ENCODE results near the gene POTEF. TPM values are rescaled to one million over a fixed set of nuclear protein-coding genes. Genes with fewer than 3 reads are reported as not detected.
"Not testable (repeated sequence)": the region's sequence is repeated elsewhere in the genome, so short reads cannot be mapped to it uniquely, and the experiment has no call there.

POTEF gene
- total RNA-seq, 1 experiment from 2014 or later = 3.5 TPM

GRCh38 chr2:130166611-130167010 lies 37.6 kb upstream of the POTEF start:
- CTCF ChIA-PET; H3K79me2 ChIP-seq (ENCODE audit: insufficient read depth, low read length); RAD21 ChIA-PET (ENCODE audit: low non-redundant PET in 1 of 2, low total read pairs in 2 of 2, uncharacterized antibody in 2 of 2, unreplicated experiment in 2 of 2); intact Hi-C loops (cut with micrococcal nuclease); H3K27ac ChIP-seq (ENCODE audit: low read depth, low read length); H4K20me1 ChIP-seq (ENCODE audit: insufficient read depth); H3K4me3 ChIP-seq (replicated peaks in 1 of 2; ENCODE audit: low read depth in 1 of 2, low read length in 2 of 2); H2AFZ ChIP-seq (ENCODE audit: low read depth, low read length, poor library complexity, severe bottlenecking); H3K9ac ChIP-seq (ENCODE audit: low read length); H3K4me1 ChIP-seq (ENCODE audit: control insufficient read depth in 1 of 2, insufficient read depth in 2 of 2, low read length in 2 of 2); H3K9me2 ChIP-seq (ENCODE audit: insufficient read depth); H3K9me3 ChIP-seq (ENCODE audit: control insufficient read depth in 1 of 2, insufficient read depth in 1 of 2, low read depth in 1 of 2, low read length in 2 of 2); POLR2A ChIA-PET; ATAC-seq; H3K4me2 ChIP-seq (ENCODE audit: low read length); DNase-seq (ENCODE audit: low read depth, low spot score); H3K27me3 ChIP-seq (ENCODE audit: insufficient read depth, low read length): not testable (repeated sequence)
- BruUV-seq (replicated peaks) = TSS peak; percentile 4
- peaks cover 17 to 23% of the 10 kb centered on the region in 2 experiments; a peak in 2 of 4 replicates for H3K36me3 ChIP-seq (ENCODE audit: control insufficient read depth in 1 of 2, insufficient read depth in 2 of 2, low read length in 2 of 2)

GRCh38 chr2:130165293-130166016 lies 36.4 kb upstream of the POTEF start:
- no TSS peak for BruUV-seq (replicated peaks)
- H3K4me1 ChIP-seq (ENCODE audit: control insufficient read depth in 1 of 2, insufficient read depth in 2 of 2, low read length in 2 of 2) = no peaks in the 10 kb centered on the region
- RAD21 ChIA-PET (ENCODE audit: low non-redundant PET in 1 of 2, low total read pairs in 2 of 2, uncharacterized antibody in 2 of 2, unreplicated experiment in 2 of 2) = no interaction called here
- H3K4me2 ChIP-seq (ENCODE audit: low read length) = no peak overlapping the region
- no peak overlapping the region for H3K9ac ChIP-seq (ENCODE audit: low read length)
- intact Hi-C loops (cut with micrococcal nuclease) = no loop called here
- H3K9me3 ChIP-seq (ENCODE audit: control insufficient read depth in 1 of 2, insufficient read depth in 1 of 2, low read depth in 1 of 2, low read length in 2 of 2) = no peaks in the 10 kb centered on the region
- CTCF ChIA-PET = no interaction called here
- H3K4me3 ChIP-seq (replicated peaks in 1 of 2; ENCODE audit: low read depth in 1 of 2, low read length in 2 of 2) = no peak overlapping the region
- no peaks in the 10 kb centered on the region for H3K27me3 ChIP-seq (ENCODE audit: insufficient read depth, low read length)
- no peak for ATAC-seq
- H3K36me3 ChIP-seq (ENCODE audit: control insufficient read depth in 1 of 2, insufficient read depth in 2 of 2, low read length in 2 of 2) = peaks cover 16 to 23% of the 10 kb centered on the region in 2 experiments; a peak in 2 of 4 replicates
- POLR2A ChIA-PET = no interaction called here
- H3K79me2 ChIP-seq (ENCODE audit: insufficient read depth, low read length) = peaks cover 1% of the 10 kb centered on the region; the same call in 1 of the 2 replicates
- no peak overlapping the region for H2AFZ ChIP-seq (ENCODE audit: low read depth, low read length, poor library complexity, severe bottlenecking)
- H4K20me1 ChIP-seq (ENCODE audit: insufficient read depth) = no peaks in the 10 kb centered on the region
- no peak overlapping the region for H3K27ac ChIP-seq (ENCODE audit: low read depth, low read length)
- DNase-seq (ENCODE audit: low read depth, low spot score) = no peak
- no peaks in the 10 kb centered on the region for H3K9me2 ChIP-seq (ENCODE audit: insufficient read depth)
- TF ChIP-seq EGR1 (IDR thresholded peaks at IDR 0.05; ENCODE audit: low read depth) (no peak), JUND (IDR thresholded peaks at IDR 0.05) (no peak), SP1 (IDR thresholded peaks at IDR 0.05; ENCODE audit: low read depth) (no peak), REST (IDR thresholded peaks at IDR 0.05; ENCODE audit: low read depth) (no peak), FOSL1 (IDR thresholded peaks at IDR 0.05; ENCODE audit: low read depth) (no peak), SIN3A (IDR thresholded peaks at IDR 0.05; ENCODE audit: low read depth) (no peak), RAD21 (IDR thresholded peaks at IDR 0.05; ENCODE audit: low read depth) (no peak), TCF7L2 (IDR thresholded peaks at IDR 0.05; ENCODE audit: borderline replicate concordance, extremely low read depth, insufficient read depth, insufficient read length) (no peak), ZFX (IDR thresholded peaks at IDR 0.05) (no peak), ZNF274 (IDR thresholded peaks at IDR 0.05; ENCODE audit: low read depth, low read length) (no peak), CTCF (IDR thresholded peaks at IDR 0.05 in 2 of 3, conservative IDR thresholded peaks at IDR 0.05 in 1 of 3; ENCODE audit: borderline replicate concordance in 1 of 3, insufficient read depth in 1 of 3, low read depth in 2 of 3, low read length in 2 of 3) (no peak), EZH2phosphoT487 (IDR thresholded peaks at IDR 0.05; ENCODE audit: borderline replicate concordance) (no peak), CEBPB (IDR thresholded peaks at IDR 0.05; ENCODE audit: low read depth) (no peak), POLR2A (IDR thresholded peaks at IDR 0.05; ENCODE audit: borderline replicate concordance, extremely low read depth, insufficient read depth, insufficient read length) (no peak), ELF1 (IDR thresholded peaks at IDR 0.05; ENCODE audit: borderline replicate concordance, low read depth) (no peak), EZH2 (IDR thresholded peaks at IDR 0.05) (no peak), POLR2AphosphoS5 (IDR thresholded peaks at IDR 0.05; ENCODE audit: low read depth, low read length) (no peak)
